Measurements from ENCODE around the gene UBE2D3. TPM values are rescaled to one million over a fixed set of nuclear protein-coding genes. Genes with fewer than 3 reads are reported as not detected.

UBE2D3 gene
- total and polyA plus RNA-seq, 2 of the 4 experiments (the other 2 are of a cell fraction), result 233 to 387 TPM

- no peak for DNase-seq
- Histone ChIP-seq H3K9ac (ENCODE audit: low read depth, low read length) (no peak overlapping the region), H3K4me2 (ENCODE audit: low read depth, low read length) (no peak overlapping the region), H2BK120ac (ENCODE audit: low read depth, low read length) (no peak overlapping the region), H3K4me3 (ENCODE audit: insufficient read depth, low read depth, low read length) (no peak overlapping the region), H2BK15ac (ENCODE audit: low read depth, low read length) (no peak overlapping the region), H3K18ac (ENCODE audit: low read depth, low read length) (no peak overlapping the region), H3K79me1 (ENCODE audit: low read depth in 1 of 2, low read length in 2 of 2) (no peaks in the 10 kb centered on the region; a peak in 1 of 4 replicates), H4K20me1 (ENCODE audit: insufficient read depth, low read length) (no peaks in the 10 kb centered on the region), H3K4me1 (ENCODE audit: control insufficient read depth, insufficient read depth, low read length) (no peaks in the 10 kb centered on the region), H2BK20ac (ENCODE audit: low read depth, low read length) (no peak overlapping the region), H3K27me3 (ENCODE audit: control insufficient read depth, insufficient read depth, low read length) (no peaks in the 10 kb centered on the region), H3K9me3 (ENCODE audit: control insufficient read depth, insufficient read depth, low read length) (no peaks in the 10 kb centered on the region), H2AK9ac (replicated peaks; ENCODE audit: low read depth, low read length, poor library complexity) (no peak overlapping the region), H3K4ac (ENCODE audit: low read depth, low read length) (no peak overlapping the region), H3K56ac (ENCODE audit: extremely low read depth, insufficient read depth, low read length) (no peak overlapping the region), H4K91ac (ENCODE audit: insufficient read depth, low read depth, low read length) (no peak overlapping the region), H2BK5ac (ENCODE audit: low read depth, low read length, poor library complexity, severe bottlenecking) (no peak overlapping the region), H3K23ac (ENCODE audit: low read depth, low read length) (no peak overlapping the region), H4K8ac (ENCODE audit: low read depth in 2 of 2, low read length in 2 of 2) (no peak overlapping the region), H2AFZ (replicated peaks; ENCODE audit: low read length, poor library complexity) (no peak overlapping the region), H3K36me3 (ENCODE audit: control insufficient read depth, insufficient read depth, low read length) (no peaks in the 10 kb centered on the region), H4K5ac (ENCODE audit: low read depth, low read length) (no peak overlapping the region), H3K27ac (ENCODE audit: insufficient read depth, low read length) (no peak overlapping the region), H3K14ac (replicated peaks; ENCODE audit: low read depth, low read length) (no peak overlapping the region), H3K9me1 (ENCODE audit: insufficient read depth, low read length) (no peaks in the 10 kb centered on the region), H2AK5ac (ENCODE audit: low read depth, low read length) (no peak overlapping the region)
- in situ Hi-C loops (cut with MboI; ENCODE audit: low sequenced_read_pairs) (no loop called here), dilution Hi-C loops (cut with HindIII; ENCODE audit: low sequenced_read_pairs, unreplicated experiment) (no loop called here), intact Hi-C loops (cut with micrococcal nuclease) (no loop called here)
- POLR2A ChIA-PET (ENCODE audit: unreplicated experiment), result no interaction called here
- TF ChIP-seq MAFK (IDR thresholded peaks at IDR 0.05; ENCODE audit: low read depth, low read length), result no peak
- TF ChIP-seq SMC3 (IDR thresholded peaks at IDR 0.05; ENCODE audit: low read depth, low read length), result no peak
- TF ChIP-seq MXI1 (IDR thresholded peaks at IDR 0.05; ENCODE audit: borderline replicate concordance, low read depth, low read length), result no peak
- TF ChIP-seq USF2 (IDR thresholded peaks at IDR 0.05; ENCODE audit: low read depth, low read length), result no peak
- no peak for TF ChIP-seq CHD1 (IDR thresholded peaks at IDR 0.05; ENCODE audit: low read depth, low read length)
- no peak for TF ChIP-seq CTCF (conservative IDR thresholded peaks at IDR 0.05; ENCODE audit: low read depth, low read length)
- TF ChIP-seq FOS (IDR thresholded peaks at IDR 0.05; ENCODE audit: low read depth, low read length), result no peak
- TF ChIP-seq ELK1 (IDR thresholded peaks at IDR 0.05; ENCODE audit: borderline replicate concordance, low read depth, low read length), result no peak
- TF ChIP-seq RAD21 (IDR thresholded peaks at IDR 0.05; ENCODE audit: low read length), result no peak
- no peak for TF ChIP-seq POLR2A (IDR thresholded peaks at IDR 0.05; ENCODE audit: low read depth, low read length)
- TF ChIP-seq RCOR1 (IDR thresholded peaks at IDR 0.05; ENCODE audit: insufficient replicate concordance, low read length), result no peak
- TF ChIP-seq BHLHE40 (IDR thresholded peaks at IDR 0.05; ENCODE audit: low read depth, low read length), result no peak
- BruUV-seq (replicated peaks), result no TSS peak
- ATAC-seq (ENCODE audit: low read depth), result no peak
- CTCF ChIA-PET, result no interaction called here
These were observed 15.9 kb upstream of the UBE2D3 start for GRCh38 chr4:102843273-102843672.

Measured in IMR-90 (cell line).